MM.1S (cell line): ENCODE measurements around the gene DACH1.

Experiments used
- EZH2 ChIP-seq: fragments of 300-600 bp; sonication (generic); optimal IDR thresholded peaks from 2 replicates; pipeline ENCODE3; 2017; ENCODE audit warnings: low read depth, mild to moderate bottlenecking, antibody characterized with exemption, low read length, mixed read lengths
- EZH2phosphoT487 ChIP-seq: fragments of 300-600 bp; sonication (generic); IDR thresholded peaks from 2 replicates; pipeline ENCODE4 v1.6.1; 2018; ENCODE audit warnings: antibody characterized with exemption, low read length
- TF ChIP-seq, protein P1 (sequence below): fragments of 300-600 bp; sonication (generic); IDR thresholded peaks from 2 replicates; pipeline ENCODE4 v1.5.1; 2016; ENCODE audit warnings: antibody characterized with exemption, low read length, mixed read lengths

DNA sequence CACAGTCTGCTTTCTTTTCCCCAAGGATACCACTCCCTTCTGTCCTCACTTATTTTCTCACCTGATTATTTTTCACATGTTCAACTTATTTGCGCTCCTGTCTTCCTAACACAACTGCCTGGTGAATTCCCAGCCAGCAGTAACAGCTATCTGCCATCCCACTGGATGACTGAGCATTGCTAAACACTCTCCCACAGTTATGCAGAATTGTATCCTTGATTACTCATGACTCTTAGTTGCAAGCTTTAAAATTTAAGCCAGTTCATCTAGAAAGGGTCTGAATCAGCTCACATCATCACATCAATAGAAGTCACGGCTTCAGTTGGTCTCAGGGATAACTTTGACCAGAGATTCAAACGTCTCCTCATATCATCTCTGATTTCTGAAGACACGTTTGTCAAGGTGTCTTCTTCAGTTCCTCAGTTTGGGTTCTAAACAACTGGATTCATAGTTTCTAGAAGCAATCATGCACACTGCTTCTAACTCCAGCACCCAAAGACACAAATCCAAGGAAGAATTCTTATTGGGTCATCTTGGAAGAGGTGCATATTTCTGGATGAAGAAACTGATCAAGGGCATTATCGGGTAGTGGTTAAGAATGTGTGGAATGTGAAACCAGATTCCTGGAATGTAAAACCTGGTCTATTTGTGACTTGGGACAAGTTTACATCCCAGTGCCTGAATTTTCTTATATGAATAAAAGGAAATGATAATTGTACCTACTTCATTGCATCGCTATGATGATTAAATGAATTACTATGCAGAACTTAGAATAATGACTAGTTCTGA is 13.9 kb upstream of the DACH1 start:
- TF ChIP-seq EZH2phosphoT487 (no peak), EZH2 (no peak)
- TF ChIP-seq, protein P1, sequence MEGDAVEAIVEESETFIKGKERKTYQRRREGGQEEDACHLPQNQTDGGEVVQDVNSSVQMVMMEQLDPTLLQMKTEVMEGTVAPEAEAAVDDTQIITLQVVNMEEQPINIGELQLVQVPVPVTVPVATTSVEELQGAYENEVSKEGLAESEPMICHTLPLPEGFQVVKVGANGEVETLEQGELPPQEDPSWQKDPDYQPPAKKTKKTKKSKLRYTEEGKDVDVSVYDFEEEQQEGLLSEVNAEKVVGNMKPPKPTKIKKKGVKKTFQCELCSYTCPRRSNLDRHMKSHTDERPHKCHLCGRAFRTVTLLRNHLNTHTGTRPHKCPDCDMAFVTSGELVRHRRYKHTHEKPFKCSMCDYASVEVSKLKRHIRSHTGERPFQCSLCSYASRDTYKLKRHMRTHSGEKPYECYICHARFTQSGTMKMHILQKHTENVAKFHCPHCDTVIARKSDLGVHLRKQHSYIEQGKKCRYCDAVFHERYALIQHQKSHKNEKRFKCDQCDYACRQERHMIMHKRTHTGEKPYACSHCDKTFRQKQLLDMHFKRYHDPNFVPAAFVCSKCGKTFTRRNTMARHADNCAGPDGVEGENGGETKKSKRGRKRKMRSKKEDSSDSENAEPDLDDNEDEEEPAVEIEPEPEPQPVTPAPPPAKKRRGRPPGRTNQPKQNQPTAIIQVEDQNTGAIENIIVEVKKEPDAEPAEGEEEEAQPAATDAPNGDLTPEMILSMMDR: no peak
